Endometrial microvascular endothelial cells (primary cell): ENCODE results near the gene NTPCR. TPM values are rescaled to one million over a fixed set of nuclear protein-coding genes. Genes with fewer than 3 reads are reported as not detected.

ENCODE experiments used
- in situ Hi-C: cut with HindIII; loops from 2 replicates; pipeline ENCODE4 v1.10.0; 2017; ENCODE audit warnings: low sequenced_read_pairs, low pct_unique_long_range_greater_than_20kb; ENCODE audit errors: inconsistent ontology term
- total RNA-seq: library from RNA; depleted of rRNA; stranded (reverse); fragments of >200 nt; gene quantifications from one replicate; pipeline ENCODE4 v1.2.3, GENCODE V29; 2015; ENCODE audit errors: inconsistent ontology term

Gene NTPCR
- total RNA-seq, 1 donor from 2014 or later, result 26.3 TPM

GRCh38 chr1:232979558-232979957 lies 29.1 kb downstream of the NTPCR start:
- in situ Hi-C loops, result no loop called here

GRCh38 chr1:232980355-232980978 lies 30.1 kb downstream of the NTPCR start:
- in situ Hi-C loops, result no loop called here

- in situ Hi-C loops, result no loop called here
Measured at GRCh38 chr1:232980986-232981560, 30.7 kb downstream of the NTPCR start.

GRCh38 chr1:232982238-232982944 lies 32.0 kb downstream of the NTPCR start:
- in situ Hi-C loops, result no loop called here

GRCh38 chr1:232983375-232983774 lies 33.0 kb downstream of the NTPCR start:
- in situ Hi-C loops, result no loop called here

- in situ Hi-C loops, result no loop called here
Measured at GRCh38 chr1:232983817-232984567, 33.6 kb downstream of the NTPCR start.

GRCh38 chr1:232984577-232985425 lies 34.4 kb downstream of the NTPCR start:
- in situ Hi-C loops, result no loop called here

GRCh38 chr1:232985882-232986526 lies 35.6 kb downstream of the NTPCR start:
- in situ Hi-C loops, result no loop called here

GRCh38 chr1:232986527-232986922 lies 36.1 kb downstream of the NTPCR start:
- in situ Hi-C loops, result no loop called here

GRCh38 chr1:232987046-232987773 lies 36.8 kb downstream of the NTPCR start:
- in situ Hi-C loops, result no loop called here

- in situ Hi-C loops, result no loop called here
Measured at GRCh38 chr1:232987774-232988140, 37.3 kb downstream of the NTPCR start.

- in situ Hi-C loops, result no loop called here
Measured at GRCh38 chr1:232988572-232989040, 38.2 kb downstream of the NTPCR start.

- in situ Hi-C loops, result no loop called here
Measured at GRCh38 chr1:232990176-232991128, 40.0 kb downstream of the NTPCR start.

GRCh38 chr1:232991238-232991637 lies 40.8 kb downstream of the NTPCR start:
- in situ Hi-C loops, result no loop called here

- in situ Hi-C loops, result no loop called here
Measured at GRCh38 chr1:232992227-232992626, 41.8 kb downstream of the NTPCR start.

GRCh38 chr1:232993555-232993954 lies 43.1 kb downstream of the NTPCR start:
- in situ Hi-C loops, result no loop called here

- in situ Hi-C loops, result no loop called here
Measured at GRCh38 chr1:232995189-232995588, 44.8 kb downstream of the NTPCR start.
